Stimulated activated CD4-positive, alpha-beta T cell treated with anti-CD3 and anti-CD28 coated beads, TNF-alpha, amount 100 ng/mL, for 4 hours (primary cell): Measurements from ENCODE around the gene IQCF2.
"Not testable (repeated sequence)": the region's sequence is repeated elsewhere in the genome, so short reads cannot be mapped to it uniquely, and the experiment has no call there.

ENCODE experiments used
- DNase-seq, 3 experiments: peaks; one replicate each; pipeline ENCODE4 v3.0.0-alpha.2; 2020; ENCODE audit warnings: low read depth in 3 of 3

Gene IQCF2

GRCh38 chr3:51860703-51861665 is at the start of gene IQCF2:
IQCF2 (plus strand) TSS chr3:51861615; CDS start chr3:51861667, 52 bp downstream.
- no peak for DNase-seq

GRCh38 chr3:51813539-51813938 is 47.9 kb upstream of the IQCF2 start:
- DNase-seq = no peak

GRCh38 chr3:51814034-51814433 is 47.4 kb upstream of the IQCF2 start:
- DNase-seq = no peak

- DNase-seq = no peak
These were observed 45.8 kb upstream of the IQCF2 start for GRCh38 chr3:51815614-51816013.

- no peak for DNase-seq
These were observed 44.7 kb upstream of the IQCF2 start for GRCh38 chr3:51816723-51817122.

- no peak for DNase-seq
These were observed 44.0 kb upstream of the IQCF2 start for GRCh38 chr3:51817375-51817774.

- no peak for DNase-seq
These were observed 42.3 kb upstream of the IQCF2 start for GRCh38 chr3:51819151-51819550.

GRCh38 chr3:51819709-51820406 is 41.6 kb upstream of the IQCF2 start:
- no peak for DNase-seq

- DNase-seq = no peak
These were observed 33.1 kb upstream of the IQCF2 start for GRCh38 chr3:51828297-51828696.

- no peak for DNase-seq
These were observed 31.1 kb upstream of the IQCF2 start for GRCh38 chr3:51830345-51830744.

- DNase-seq = no peak
These were observed 30.5 kb upstream of the IQCF2 start for GRCh38 chr3:51830836-51831385.

GRCh38 chr3:51836606-51837005 is 24.8 kb upstream of the IQCF2 start:
- DNase-seq = no peak

- DNase-seq = no peak
These were observed 16.3 kb upstream of the IQCF2 start for GRCh38 chr3:51845129-51845528.

- DNase-seq = not testable (repeated sequence)
These were observed 6.0 kb upstream of the IQCF2 start for GRCh38 chr3:51855411-51855810.

GRCh38 chr3:51862886-51863285 is 1.5 kb downstream of the IQCF2 start:
- DNase-seq = no peak

GRCh38 chr3:51868896-51869295 is 7.5 kb downstream of the IQCF2 start:
- DNase-seq = not testable (repeated sequence)

GRCh38 chr3:51869304-51869703 is 7.9 kb downstream of the IQCF2 start:
- no peak for DNase-seq

GRCh38 chr3:51873253-51873766 is 11.9 kb downstream of the IQCF2 start:
- no peak for DNase-seq

GRCh38 chr3:51873876-51874275 is 12.5 kb downstream of the IQCF2 start:
- no peak for DNase-seq

- DNase-seq = no peak
These were observed 13.0 kb downstream of the IQCF2 start for GRCh38 chr3:51874411-51874810.

- no peak for DNase-seq
These were observed 13.5 kb downstream of the IQCF2 start for GRCh38 chr3:51874889-51875288.

GRCh38 chr3:51875501-51875900 is 14.1 kb downstream of the IQCF2 start, which contains the start of gene IQCF5:
IQCF5 (minus strand) TSS chr3:51875601; CDS start chr3:51875531, 70 bp downstream.
- no peak for DNase-seq
